Panc1 (cell line): ENCODE results near the gene TRAPPC12. TPM values are rescaled to one million over a fixed set of nuclear protein-coding genes. Genes with fewer than 3 reads are reported as not detected.

Experiments
- ATAC-seq: fragments of 200-7000 bp; cut with Tn5 transposase; 2 replicates; pipeline ENCODE4 v1.9.1; 2020; ENCODE audit warnings: mild to moderate bottlenecking, moderate library complexity
- BruUV-seq: library from RNA; stranded (reverse); fragments of 400-500 nt; replicated peaks from 2 replicates; lab custom pipeline; 2021; lab: Mats Ljungman, UMichigan
- CTCF ChIA-PET: fragments of 300-600 bp; sonication (Branson Sonifier 250); formaldehyde crosslinking; loops from one replicate; lab custom pipeline; 2022; ENCODE audit warnings: antibody characterized with exemption; lab: Charles Lee
- POLR2A ChIA-PET: fragments of 300-600 bp; sonication (Branson Sonifier 250); formaldehyde crosslinking; loops from one replicate; lab custom pipeline; 2022; ENCODE audit warnings: antibody characterized with exemption; lab: Charles Lee
- DNase-seq: peaks from one replicate; pipeline ENCODE4 v3.0.0-alpha.2; 2010; ENCODE audit warnings: low read depth, low spot score
- H3K27ac ChIP-seq: 2 replicates; pipeline ENCODE4 v1.5.1; 2011; ENCODE audit warnings: mild to moderate bottlenecking, low read length, inconsistent platforms
- H3K27me3 ChIP-seq: fragments of 200-500 bp; sonication (Bioruptor generic); 2 replicates; pipeline ENCODE4 v1.6.0; 2014; ENCODE audit warnings: low read length, inconsistent platforms; ENCODE audit not compliant: control insufficient read depth, insufficient read depth
- H3K36me3 ChIP-seq: fragments of 200-500 bp; sonication (Bioruptor generic); 2 replicates; pipeline ENCODE4 v1.5.1; 2014; ENCODE audit warnings: inconsistent platforms, mild to moderate bottlenecking, low read length, moderate library complexity; ENCODE audit not compliant: control insufficient read depth, insufficient read depth
- H3K4me1 ChIP-seq: 2 replicates; pipeline ENCODE4 v1.5.1; 2011; ENCODE audit warnings: inconsistent platforms, mild to moderate bottlenecking, low read length, moderate library complexity; ENCODE audit not compliant: control insufficient read depth, insufficient read depth
- H3K4me3 ChIP-seq, 2 experiments: 2 replicates each; pipeline ENCODE4 v1.5.1; 2011 to 2012; ENCODE audit warnings: low read depth in 2 of 2, low read length in 2 of 2, mild to moderate bottlenecking in 2 of 2, inconsistent platforms in 1 of 2, moderate library complexity in 1 of 2
- H3K9me3 ChIP-seq: fragments of 200-500 bp; sonication (Bioruptor generic); 2 replicates; pipeline ENCODE4 v1.5.1; 2014; ENCODE audit warnings: low read depth, mild to moderate bottlenecking, inconsistent platforms, low read length, moderate library complexity; ENCODE audit not compliant: control insufficient read depth, insufficient read depth
- CTCF ChIP-seq: fragments of 450-650 bp; IDR thresholded peaks from 2 replicates; pipeline ENCODE4 v1.5.1; 2017; ENCODE audit warnings: mild to moderate bottlenecking
- POLR2AphosphoS5 ChIP-seq: IDR thresholded peaks from 2 replicates; pipeline ENCODE4 v1.6.1; 2012; ENCODE audit warnings: mild to moderate bottlenecking, low read depth, low read length, moderate library complexity
- REST ChIP-seq, 2 experiments: IDR thresholded peaks; 2 replicates each; pipeline ENCODE4 v1.6.1; 2011 to 2012; ENCODE audit warnings: low read depth in 2 of 2, control low read depth in 1 of 2, low read length in 1 of 2, mild to moderate bottlenecking in 1 of 2, moderate library complexity in 1 of 2; ENCODE audit not compliant: insufficient read depth in 1 of 2
- SIN3A ChIP-seq: IDR thresholded peaks from 2 replicates; pipeline ENCODE4 v1.6.1; 2012; ENCODE audit warnings: low read depth, mild to moderate bottlenecking, low read length, moderate library complexity, borderline replicate concordance; ENCODE audit not compliant: insufficient read depth
- TCF7L2 ChIP-seq: IDR thresholded peaks from 2 replicates; pipeline ENCODE4 v1.6.1; 2011; ENCODE audit warnings: mild to moderate bottlenecking, low read depth, low read length, inconsistent platforms
- in situ Hi-C: cut with HindIII; loops from 2 replicates; pipeline ENCODE4 v1.10.0; 2016; ENCODE audit warnings: low sequenced_read_pairs, low pct_unique_long_range_greater_than_20kb
- intact Hi-C: fragments of 100-400 bp; cut with micrococcal nuclease; formaldehyde crosslinking; loops from one replicate; pipeline ENCODE4 v1.10.0; 2022; ENCODE audit not compliant: unreplicated experiment
- total RNA-seq: library from RNA; stranded (reverse); gene quantifications from one replicate; pipeline ENCODE4 v1.2.1, GENCODE V29; 2021; ENCODE audit not compliant: unreplicated experiment

Gene TRAPPC12
- total RNA-seq, 1 experiment from 2014 or later = 78.7 TPM

GRCh38 chr2:3334392-3335345, 44.8 kb upstream of the TRAPPC12 start:
- ChIA-PET POLR2A (no interaction called here), CTCF (interaction anchor here (0.6 kb wide), 1 partner anchor 257 kb away, joined by 5 read pairs; no protein-coding TSS in a partner anchor)
- Histone ChIP-seq H3K9me3 (no peaks in the 10 kb centered on the region), H3K27ac (no peak overlapping the region), H3K36me3 (no peaks in the 10 kb centered on the region), H3K4me1 (no peaks in the 10 kb centered on the region), H3K4me3 (no peak overlapping the region), H3K27me3 (no peaks in the 10 kb centered on the region)
- DNase-seq = no peak
- no peak for ATAC-seq
- TF ChIP-seq TCF7L2 (no peak), SIN3A (no peak), CTCF (no peak), POLR2AphosphoS5 (no peak), REST (IDR thresholded peaks at IDR 0.05; ENCODE audit: insufficient read depth in 1 of 2, low read depth in 2 of 2, low read length in 1 of 2) (no peak)
- no TSS peak for BruUV-seq
- intact Hi-C loops (no loop called here), in situ Hi-C loops (no loop called here)

- no peak for DNase-seq
- no peaks in the 10 kb centered on the region for H3K9me3 ChIP-seq
- no peak for ATAC-seq
- no peak overlapping the region for H3K27ac ChIP-seq
- no peak for TF ChIP-seq SIN3A
- no peak for TF ChIP-seq REST (IDR thresholded peaks at IDR 0.05; ENCODE audit: insufficient read depth in 1 of 2, low read depth in 2 of 2, low read length in 1 of 2)
- TF ChIP-seq TCF7L2 = no peak
- no peak for TF ChIP-seq POLR2AphosphoS5
- TF ChIP-seq CTCF = no peak
- H3K4me1 ChIP-seq = no peaks in the 10 kb centered on the region
- no TSS peak for BruUV-seq
- H3K4me3 ChIP-seq = no peak overlapping the region
- in situ Hi-C loops (no loop called here), intact Hi-C loops (no loop called here)
- CTCF ChIA-PET = no interaction called here
- no peaks in the 10 kb centered on the region for H3K36me3 ChIP-seq
- POLR2A ChIA-PET = interaction anchor here (0.7 kb wide), 1 partner anchor 22 kb away, joined by 4 read pairs; no protein-coding TSS in a partner anchor
- no peaks in the 10 kb centered on the region for H3K27me3 ChIP-seq
Measured at GRCh38 chr2:3336844-3337243, 42.6 kb upstream of the TRAPPC12 start.
